Islet precursor cell (in vitro differentiated cells): Measurements from ENCODE around the gene ANO8.
"Not testable (repeated sequence)": the region's sequence is repeated elsewhere in the genome, so short reads cannot be mapped to it uniquely, and the experiment has no call there.

ENCODE experiments used
- DNase-seq: peaks from one replicate; pipeline ENCODE4 v3.0.0-alpha.2; 2018

Gene ANO8

DNA sequence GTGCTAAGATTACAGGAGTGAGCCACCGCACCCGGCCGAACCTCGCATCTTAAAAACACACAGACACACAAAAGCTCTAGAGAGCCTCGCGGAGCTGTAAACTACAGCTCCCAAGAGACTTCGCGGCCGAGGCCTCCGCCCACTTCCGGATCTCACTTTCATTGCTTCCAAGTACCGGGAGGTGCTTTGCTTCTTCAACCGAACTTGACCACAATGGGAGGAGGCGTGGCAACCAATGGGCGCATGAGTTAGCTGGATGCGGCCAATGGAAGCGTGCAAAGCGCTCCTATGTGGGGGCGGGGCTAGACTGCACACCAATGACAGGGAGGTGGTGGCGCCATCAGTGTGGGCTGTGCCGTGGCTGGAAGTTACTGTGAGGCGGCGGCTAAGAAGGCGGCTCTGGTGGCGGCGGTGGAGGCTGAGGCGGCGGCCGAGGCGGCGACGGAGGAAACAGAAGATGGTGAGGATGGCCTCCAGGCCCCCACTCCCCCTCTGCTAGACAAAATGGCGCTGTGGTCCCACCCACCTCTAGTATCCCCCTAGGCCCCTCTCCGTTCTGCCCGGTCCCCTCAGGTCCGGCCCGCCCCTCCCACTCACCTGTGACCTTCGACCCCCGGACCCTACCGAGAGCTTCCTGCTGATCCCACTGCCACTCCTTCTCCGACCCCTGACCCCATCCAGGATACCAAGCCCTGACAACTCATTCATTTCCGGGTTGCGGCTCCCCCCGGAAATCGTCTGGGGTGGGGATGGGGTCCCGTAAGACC lies 25.3 kb downstream of the ANO8 start, which contains the start of gene DDA1:
TSS of gene DDA1 (plus strand) at position 366 of the 767 bp plus-strand sequence. CDS start at position 458, 92 bp downstream.
- peak; percentile 100 for DNase-seq

DNA sequence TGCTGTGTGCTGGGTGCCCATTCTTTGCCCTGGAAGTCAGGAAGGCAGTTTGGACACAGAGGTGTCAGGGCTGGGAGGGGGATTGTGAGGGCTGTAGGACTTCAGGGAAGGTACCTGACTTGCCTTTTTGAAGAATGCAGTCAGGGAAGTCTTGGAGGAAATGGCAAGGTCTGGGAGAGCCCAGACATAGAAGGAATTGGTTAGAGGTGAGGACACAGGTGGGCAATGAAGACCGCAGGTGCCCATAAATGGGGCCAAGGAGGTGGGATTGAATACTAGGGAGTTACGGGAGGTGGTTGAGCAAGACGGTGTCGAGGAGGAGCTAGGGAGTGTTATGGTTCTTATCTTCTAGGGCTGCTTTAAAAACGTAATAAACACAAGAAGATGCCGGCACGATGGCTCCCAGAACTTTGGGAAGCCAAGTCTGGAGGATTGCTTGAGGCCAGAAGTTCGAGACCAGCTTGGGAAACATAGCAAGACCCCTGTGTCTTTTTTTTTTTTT lies 26.7 kb downstream of the ANO8 start:
- peak; percentile 62 for DNase-seq

DNA sequence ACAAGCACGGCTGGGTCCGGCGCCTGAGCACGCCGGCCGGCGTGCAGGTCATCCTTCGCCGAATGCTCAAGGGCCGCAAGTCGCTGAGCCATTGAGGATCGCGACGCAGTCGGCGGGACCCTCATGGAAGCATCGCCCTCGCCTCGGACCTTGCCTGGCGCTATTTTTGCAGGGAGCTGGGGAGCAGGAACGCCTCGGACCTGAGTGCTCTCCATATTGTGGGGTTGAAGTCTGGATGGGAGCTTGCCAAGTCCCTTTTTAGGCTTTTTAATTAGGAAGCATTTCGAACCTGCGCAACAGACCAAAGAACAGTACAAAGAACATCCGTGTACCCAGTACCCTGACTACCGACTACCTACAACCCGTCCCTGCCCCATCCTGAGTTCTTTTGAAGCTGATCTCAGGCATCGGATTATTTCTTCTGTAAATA lies 28.4 kb downstream of the ANO8 start:
- DNase-seq, result peak; percentile 79

DNA sequence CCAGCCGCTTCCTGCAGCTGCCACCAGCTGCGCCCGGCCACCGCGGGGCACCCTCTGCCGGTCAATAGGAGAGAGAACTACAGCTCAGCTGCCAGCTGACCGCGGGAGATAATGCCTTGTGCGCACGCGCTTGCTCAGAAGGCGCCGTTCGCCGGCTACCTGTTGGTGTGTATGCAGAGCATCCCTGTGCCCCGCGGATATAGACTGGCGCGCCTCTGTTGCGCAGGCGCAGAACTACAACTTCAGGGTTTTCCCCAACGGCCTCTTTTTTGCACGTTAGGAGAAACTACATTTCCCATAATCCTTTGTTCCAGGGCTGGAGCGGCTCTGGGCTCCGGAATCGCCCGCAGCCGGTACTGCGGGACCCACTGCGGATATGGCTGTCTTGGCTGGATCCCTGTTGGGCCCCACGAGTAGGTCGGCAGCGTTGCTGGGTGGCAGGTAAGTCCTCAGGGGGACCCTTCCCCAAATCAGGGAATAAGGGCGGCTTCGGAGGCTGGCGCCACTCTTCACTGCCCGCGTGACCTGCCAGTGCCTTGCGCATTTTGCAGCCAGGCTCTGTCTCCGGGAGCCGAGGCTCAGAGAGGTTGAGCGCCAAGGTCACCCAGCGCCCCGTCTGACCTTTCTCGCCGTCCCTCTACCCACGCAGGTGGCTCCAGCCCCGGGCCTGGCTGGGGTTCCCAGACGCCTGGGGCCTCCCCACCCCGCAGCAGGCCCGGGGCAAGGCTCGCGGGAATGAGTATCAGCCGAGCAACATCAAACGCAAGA lies 29.0 kb downstream of the ANO8 start, which contains the start of gene MRPL34:
TSS of gene MRPL34 (plus strand) at position 356 of the 768 bp plus-strand sequence. CDS start at position 377, 21 bp downstream.
- peak; percentile 100 for DNase-seq

DNA sequence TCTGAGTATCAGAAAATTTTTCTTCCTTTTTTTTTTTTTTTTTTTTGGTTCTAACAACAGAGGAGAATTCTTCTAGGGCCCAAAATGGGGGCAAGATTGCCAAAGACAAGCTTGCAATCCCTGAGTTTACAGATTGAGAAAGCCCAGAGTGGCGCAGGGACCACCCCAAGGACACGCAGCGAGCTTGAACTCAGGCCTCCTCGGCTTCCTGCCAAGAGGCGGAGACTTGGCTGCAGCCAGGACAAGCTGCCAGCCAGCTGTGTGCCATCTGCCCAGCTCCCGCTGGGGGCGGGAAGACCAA lies 29.5 kb downstream of the ANO8 start:
- DNase-seq, result no peak

- peak; percentile 53 for DNase-seq
These were observed 30.1 kb downstream of the ANO8 start for GRCh38 chr19:17304386-17305215.

- peak; percentile 43 for DNase-seq
These were observed 30.8 kb downstream of the ANO8 start for GRCh38 chr19:17303940-17304267.

DNA sequence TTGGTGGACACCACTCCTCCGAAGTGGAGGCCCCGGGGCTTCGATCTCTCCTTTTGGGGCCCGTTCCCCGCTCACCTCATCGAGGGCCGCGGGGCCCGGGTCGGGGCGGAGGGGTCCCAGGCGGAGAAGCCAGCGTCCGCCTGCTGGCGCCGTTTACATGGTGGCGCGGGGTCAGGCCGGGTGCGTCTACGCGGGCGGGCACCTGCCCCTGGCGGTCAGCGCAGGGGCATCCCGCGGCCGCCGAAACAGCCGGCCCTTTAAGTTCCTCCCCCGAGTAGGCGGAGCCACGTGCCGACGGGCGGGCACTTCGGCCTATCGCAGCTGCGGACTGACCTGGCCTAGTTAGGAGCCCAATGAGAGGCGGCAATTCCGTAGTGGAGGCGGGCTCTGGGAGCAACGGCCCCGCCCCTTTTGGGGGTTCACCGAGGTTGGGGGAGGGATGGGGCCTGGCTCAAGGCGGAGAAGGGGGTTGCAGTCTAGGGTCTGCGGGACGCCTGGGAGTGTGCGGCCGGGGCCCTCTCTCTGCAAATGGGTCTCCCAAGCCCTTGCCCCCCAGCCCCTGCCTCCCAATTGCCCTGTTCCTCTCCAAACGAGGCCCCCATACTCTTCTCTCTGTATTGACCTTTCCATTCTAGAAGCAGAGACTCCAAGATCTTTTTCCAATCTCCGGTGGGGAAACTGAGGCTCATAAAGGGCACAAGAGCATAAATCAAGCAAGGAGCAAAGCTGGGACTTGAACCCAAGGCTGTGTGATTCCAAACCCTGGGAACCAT lies 31.3 kb downstream of the ANO8 start, which contains the start of gene ABHD8:
TSS of gene ABHD8 (minus strand) at position 259 of the 773 bp plus-strand sequence. CDS start 1,809 bp downstream, outside the sequence.
- DNase-seq, result peak; percentile 98

DNA sequence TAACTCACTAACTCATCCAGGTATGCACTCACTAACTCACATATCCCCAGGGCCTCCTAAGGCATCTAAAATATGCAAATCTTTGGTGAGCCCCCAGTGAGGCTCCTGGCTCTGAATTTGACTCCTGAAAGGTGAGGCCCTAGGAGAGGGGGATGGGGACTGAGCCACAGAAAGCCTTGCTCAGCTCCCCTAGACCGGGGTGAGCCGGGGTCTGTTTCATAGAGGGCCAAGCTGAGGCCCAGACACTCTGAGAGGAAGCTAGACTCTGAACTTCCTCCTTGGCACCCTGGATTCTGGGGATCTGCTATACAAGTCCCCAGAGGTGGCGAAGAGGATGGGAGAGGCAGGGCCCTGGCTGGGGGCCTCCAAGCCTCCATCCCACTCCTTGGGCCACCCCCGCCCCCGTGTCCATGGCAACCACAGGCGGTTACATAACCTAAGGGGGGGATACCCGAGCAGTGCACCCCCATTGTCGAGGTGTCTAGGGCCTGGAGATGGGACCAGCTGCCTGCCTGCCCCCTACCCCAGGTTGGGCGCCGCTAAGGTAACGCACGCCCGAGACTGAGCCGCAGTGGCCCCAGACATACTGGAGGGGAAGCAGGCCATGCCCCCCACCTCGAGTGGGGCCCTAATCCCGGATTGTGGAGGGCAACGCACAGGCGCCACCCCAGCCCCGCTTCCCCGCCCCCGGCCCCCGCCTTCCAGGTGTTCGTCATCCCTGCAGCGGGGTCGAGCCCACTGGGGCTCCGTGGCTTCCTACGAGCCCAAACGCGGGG lies 32.1 kb downstream of the ANO8 start:
- DNase-seq, result peak; percentile 69

GRCh38 chr19:17300992-17301619 lies 33.5 kb downstream of the ANO8 start:
- DNase-seq, result no peak

DNA sequence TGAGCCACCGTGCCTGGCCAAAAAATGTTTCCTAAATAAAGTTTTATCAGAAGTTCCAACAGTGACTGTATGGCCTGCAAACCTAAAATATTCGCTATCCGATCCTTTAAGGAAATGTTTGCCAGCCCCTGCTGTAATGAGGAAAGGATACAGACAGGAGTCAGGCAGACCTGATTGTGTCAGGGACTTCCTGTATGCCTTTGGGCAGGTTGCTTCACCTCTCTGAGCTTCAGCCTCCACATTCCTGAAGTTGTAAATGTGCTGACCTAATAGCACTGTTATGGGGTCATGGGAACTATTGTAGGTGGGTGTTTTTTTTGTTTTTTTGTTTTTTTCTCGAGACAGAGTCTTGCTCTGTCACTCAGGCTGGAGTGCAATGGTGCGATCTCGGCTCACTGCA lies 37.7 kb downstream of the ANO8 start:
- peak; percentile 89 for DNase-seq

DNA sequence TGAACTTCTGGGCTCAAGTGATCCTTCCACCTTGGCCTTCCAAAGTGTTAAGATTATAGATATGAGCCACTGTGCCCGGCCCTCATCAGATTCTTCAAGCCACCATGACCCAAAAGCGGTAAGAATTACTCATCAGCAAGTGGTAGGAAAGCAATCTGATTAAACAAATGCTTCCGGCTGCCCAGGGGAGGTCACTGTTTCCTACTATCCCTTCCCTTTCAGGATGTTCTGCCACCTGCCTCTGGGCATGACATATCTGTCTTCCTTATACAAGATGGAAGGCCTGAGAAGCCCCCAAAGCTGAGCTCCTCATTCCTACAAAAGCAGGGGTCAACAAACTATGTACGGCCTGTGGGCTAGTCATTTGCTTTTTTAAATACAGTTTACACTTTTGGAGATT lies 38.4 kb downstream of the ANO8 start:
- DNase-seq, result no peak

DNA sequence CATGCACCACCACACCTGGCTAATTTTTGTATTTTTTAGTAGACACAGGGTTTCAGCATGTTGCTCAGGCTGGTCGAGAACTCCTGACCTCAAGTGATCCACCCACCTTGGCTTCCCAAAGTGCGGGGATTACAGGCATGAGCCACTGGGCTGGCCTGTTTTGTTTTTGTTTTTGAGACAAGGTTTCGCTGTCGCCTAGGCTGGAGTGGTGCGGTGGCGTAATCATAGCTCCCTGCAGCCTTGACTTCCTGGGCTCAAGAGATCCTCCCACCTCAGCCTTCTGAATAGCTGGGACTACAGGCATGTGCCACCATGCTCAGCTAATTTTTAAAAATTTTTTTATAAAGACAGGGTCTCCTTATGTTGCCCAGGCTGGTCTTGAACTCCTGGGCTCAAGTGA lies 39.1 kb downstream of the ANO8 start:
- DNase-seq, result not testable (repeated sequence)

DNA sequence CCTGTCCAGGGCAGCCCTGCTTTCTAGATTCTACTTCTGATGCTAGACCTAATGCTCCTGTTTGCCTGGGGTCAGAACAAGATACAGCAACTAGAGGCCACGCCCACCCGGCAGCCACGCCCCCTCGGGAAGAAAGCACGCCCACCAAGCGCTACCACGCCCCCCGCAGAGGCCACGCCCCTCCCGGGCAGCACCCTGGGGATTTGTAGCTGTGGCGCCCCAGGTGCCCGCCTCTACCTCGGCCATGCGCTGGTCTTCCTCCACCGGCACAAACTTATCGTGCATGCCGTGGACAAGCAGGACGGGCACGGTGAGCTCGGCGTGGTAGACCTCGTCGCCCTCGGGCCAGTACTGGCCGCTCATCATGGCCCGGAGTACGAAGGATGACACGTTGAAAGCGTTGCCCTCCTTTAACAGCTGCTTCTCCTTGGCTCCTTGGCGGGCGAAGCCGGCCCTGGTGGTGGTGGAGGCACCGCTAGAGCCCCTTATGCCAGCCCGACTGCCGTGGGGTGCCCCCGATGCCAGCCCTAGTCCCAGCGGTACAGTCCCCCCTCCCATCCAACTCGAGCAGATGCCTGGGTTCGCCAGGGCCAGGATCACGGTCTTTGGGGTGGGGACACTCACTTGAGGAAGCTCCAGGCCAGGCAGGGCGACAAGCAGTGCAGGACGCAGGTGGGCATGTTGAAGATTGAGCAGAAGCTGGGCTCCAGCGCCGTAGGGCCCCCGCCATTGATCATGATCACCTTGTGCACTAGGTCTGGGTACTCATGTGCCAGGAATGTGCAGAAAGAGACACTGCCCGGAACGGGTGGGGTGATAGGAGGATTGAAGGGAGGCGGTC lies 40.4 kb downstream of the ANO8 start:
- peak; percentile 88 for DNase-seq

GRCh38 chr19:17293605-17294004 lies 41.0 kb downstream of the ANO8 start:
- no peak for DNase-seq

GRCh38 chr19:17292301-17293074 lies 42.2 kb downstream of the ANO8 start:
- peak; percentile 97 for DNase-seq

DNA sequence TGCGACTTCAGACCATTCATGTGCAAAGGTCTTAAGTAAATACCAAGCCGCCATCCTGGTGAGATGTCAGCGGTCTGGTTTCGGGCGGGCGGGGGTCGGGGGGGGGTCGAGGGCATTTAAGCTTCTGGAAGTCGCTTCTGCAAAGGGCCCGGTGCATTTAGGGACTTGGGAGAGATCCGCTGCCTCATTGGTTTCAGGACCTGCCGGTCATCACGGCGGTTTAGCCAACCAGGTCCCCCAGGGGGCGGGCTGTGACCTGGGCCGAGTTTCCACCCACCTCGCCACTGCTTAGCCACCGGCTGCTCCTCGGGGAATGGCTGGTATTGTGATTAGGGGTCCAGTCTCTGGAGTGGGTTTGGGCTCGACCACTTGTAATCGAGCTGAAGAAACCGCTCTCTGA lies 45.2 kb downstream of the ANO8 start:
- peak; percentile 93 for DNase-seq

DNA sequence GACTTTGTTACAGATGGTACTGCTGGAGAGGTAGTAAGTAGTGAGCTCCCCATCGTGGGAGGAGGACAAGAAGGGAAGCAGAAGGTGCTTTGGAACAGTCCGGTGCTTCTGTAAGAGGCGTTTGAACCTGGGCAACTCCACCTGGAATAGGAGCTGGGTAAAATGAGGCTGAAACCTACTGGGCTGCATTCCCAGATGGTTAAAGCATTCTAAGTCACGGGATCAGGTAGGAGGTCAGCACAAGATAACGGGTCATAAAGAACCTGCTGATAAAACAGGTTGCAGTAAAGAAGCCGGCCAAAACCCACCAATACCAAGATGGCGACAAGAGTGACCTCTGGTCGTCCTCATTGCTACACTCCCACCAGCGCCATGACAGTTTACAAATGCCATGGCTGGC lies 47.9 kb downstream of the ANO8 start:
- peak; percentile 40 for DNase-seq

- peak; percentile 43 for DNase-seq
These were observed 48.4 kb downstream of the ANO8 start for GRCh38 chr19:17286263-17286662.
